ENCODE results near the gene MRPL43. TPM values are rescaled to one million over a fixed set of nuclear protein-coding genes. Genes with fewer than 3 reads are reported as not detected.
"Not testable (repeated sequence)": the region's sequence is repeated elsewhere in the genome, so short reads cannot be mapped to it uniquely, and the experiment has no call there.

The MRPL43 gene
- polyA plus RNA-seq, 2 of the 4 experiments (the other 2 are of a cell fraction) = 76.3 to 83.4 TPM

GRCh38 chr10:101035314-101035713, 48.0 kb upstream of the MRPL43 start (continued):
- TF ChIP-seq RAD21 (conservative IDR thresholded peaks at IDR 0.05 in 1 of 2, IDR thresholded peaks at IDR 0.05 in 1 of 2) = no peak
- no peak for TF ChIP-seq MAZ (IDR thresholded peaks at IDR 0.05; ENCODE audit: borderline replicate concordance, low read depth, low read length)
- no peak for TF ChIP-seq HDAC2 (IDR thresholded peaks at IDR 0.05)
- no peak for TF ChIP-seq EHF (CRISPR knock-in tag; IDR thresholded peaks at IDR 0.05)
- no peak for TF ChIP-seq HMGXB4 (CRISPR knock-in tag; IDR thresholded peaks at IDR 0.05; ENCODE audit: borderline replicate concordance)
- TF ChIP-seq FOSB (CRISPR knock-in tag; IDR thresholded peaks at IDR 0.05) = no peak
- no peak for TF ChIP-seq BHLHE40 (IDR thresholded peaks at IDR 0.05; ENCODE audit: low read depth, low read length)
- TF ChIP-seq FOXS1 (CRISPR knock-in tag; IDR thresholded peaks at IDR 0.05) = no peak
- no peak for TF ChIP-seq FOSL2 (IDR thresholded peaks at IDR 0.05)
- TF ChIP-seq FOSL2 (CRISPR knock-in tag; IDR thresholded peaks at IDR 0.05) = no peak
- TF ChIP-seq ESRRA (IDR thresholded peaks at IDR 0.05; ENCODE audit: borderline replicate concordance, low read length) = no peak
- TF ChIP-seq POLR2AphosphoS2 (conservative IDR thresholded peaks at IDR 0.05; ENCODE audit: low read length) = no peak
- no peak for TF ChIP-seq HEYL (CRISPR knock-in tag; IDR thresholded peaks at IDR 0.05)

- DNase-seq (ENCODE audit: low read depth in 1 of 2, low spot score in 1 of 2); H3K9me3 ChIP-seq; H3K4me3 ChIP-seq; ATAC-seq; H3K27ac ChIP-seq; H3K4me2 ChIP-seq; FAIRE-seq: not testable (repeated sequence)
- CTCF ChIA-PET = interaction anchor here (1.0 to 59.3 kb wide), 5 partner anchors 17 to 108 kb away, joined by 4 to 2364 read pairs (median 145); partner anchors contain the start of genes KAZALD1 and LZTS2
- peaks cover 19% of the 10 kb centered on the region for H3K4me1 ChIP-seq
- POLR2A ChIA-PET = interaction anchor here (1.1 kb wide), 1 partner anchor 9 kb away, joined by 3 read pairs; no protein-coding TSS in a partner anchor
- WGBS (ENCODE audit: missing lambda C conversion rate) = 92% methylated on average over 4 of the region's 4 CpGs
Measured at GRCh38 chr10:101034404-101034803, 47.1 kb upstream of the MRPL43 start.

GRCh38 chr10:101033276-101033675, 46.0 kb upstream of the MRPL43 start:
- H3K27ac ChIP-seq = peak overlapping the region; percentile 75 to 92

More at GRCh38 chr10:101033276-101033675, 46.0 kb upstream of the MRPL43 start:
- DNase-seq (ENCODE audit: low read depth in 1 of 2, low spot score in 1 of 2) (no peak), ATAC-seq (no peak), FAIRE-seq (no peak)
- WGBS (ENCODE audit: missing lambda C conversion rate) = 69% methylated on average over 3 of the region's 3 CpGs
- POLR2A ChIA-PET = interaction anchor here (1.4 kb wide), 1 partner anchor 19 kb away, joined by 3 read pairs; no protein-coding TSS in a partner anchor
- TF ChIP-seq RNF2 (IDR thresholded peaks at IDR 0.05; ENCODE audit: borderline replicate concordance, low read depth) (no peak), ATOH8 (CRISPR knock-in tag; IDR thresholded peaks at IDR 0.05; ENCODE audit: low read depth) (no peak), ESRRA (IDR thresholded peaks at IDR 0.05; ENCODE audit: borderline replicate concordance, low read length) (no peak), JUN (IDR thresholded peaks at IDR 0.05) (no peak), MAFK (IDR thresholded peaks at IDR 0.05; ENCODE audit: partially characterized antibody) (no peak), HDAC2 (IDR thresholded peaks at IDR 0.05) (no peak), FOXS1 (CRISPR knock-in tag; IDR thresholded peaks at IDR 0.05) (no peak), CEBPB (IDR thresholded peaks at IDR 0.05) (no peak), MAZ (IDR thresholded peaks at IDR 0.05; ENCODE audit: borderline replicate concordance, low read depth, low read length) (no peak), EP300 (IDR thresholded peaks at IDR 0.05) (no peak), USF2 (IDR thresholded peaks at IDR 0.05) (no peak), KDM1A (IDR thresholded peaks at IDR 0.05; ENCODE audit: low read depth) (no peak), CTCF (IDR thresholded peaks at IDR 0.05) (no peak), POLR2A (IDR thresholded peaks at IDR 0.05; ENCODE audit: low read length) (no peak)
- Histone ChIP-seq H3K4me3 (peak overlapping the region; percentile 77), H3K4me1 (peaks cover 27% of the 10 kb centered on the region), H3K4me2 (peak overlapping the region; percentile 96), H3K9me3 (no peaks in the 10 kb centered on the region)
- CTCF ChIA-PET = interaction anchor here (1.0 to 59.3 kb wide), 5 partner anchors 9 to 109 kb away, joined by 6 to 2364 read pairs (median 145); partner anchors contain the start of genes KAZALD1 and LZTS2

All from A549 (cell line).